H54 (cell line): Measurements from ENCODE around the gene MRPS35.
A peak's percentile ranks its signal among the peaks of the same experiment; 100 is the strongest.
"Not testable (repeated sequence)": the region's sequence is repeated elsewhere in the genome, so short reads cannot be mapped to it uniquely, and the experiment has no call there.

Experiments
- DNase-seq: peaks from one replicate; pipeline ENCODE4 v3.0.0; 2011; ENCODE audit warnings: low spot score, mixed read lengths; ENCODE audit not compliant: insufficient read length
- FAIRE-seq: peaks from 3 replicates; lab custom pipeline; 2011; peaks lifted over from hg19 to GRCh38; lab: Jason Lieb, UNC
- POLR2A ChIP-seq: IDR thresholded peaks from 2 replicates; pipeline ENCODE4 v1.6.1; 2011; ENCODE audit warnings: low read depth, mild to moderate bottlenecking, low read length

Gene MRPS35

GRCh38 chr12:27733052-27733656, 22.5 kb downstream of the MRPS35 start:
- no peak for DNase-seq
- FAIRE-seq, result peak; percentile 85

GRCh38 chr12:27733791-27734190, 23.2 kb downstream of the MRPS35 start:
- TF ChIP-seq POLR2A, result no peak
- DNase-seq (no peak), FAIRE-seq (no peak)

More at GRCh38 chr12:27733052-27733656, 22.5 kb downstream of the MRPS35 start:
- no peak for TF ChIP-seq POLR2A

- FAIRE-seq, DNase-seq: not testable (repeated sequence)
Measured at GRCh38 chr12:27734321-27734720, 23.7 kb downstream of the MRPS35 start.

- no peak for FAIRE-seq
- DNase-seq, result no peak
- TF ChIP-seq POLR2A, result no peak
Measured at GRCh38 chr12:27743601-27744000, 33.0 kb downstream of the MRPS35 start.

- FAIRE-seq, DNase-seq: not testable (repeated sequence)
Measured at GRCh38 chr12:27745734-27746133, 35.1 kb downstream of the MRPS35 start.

GRCh38 chr12:27747111-27747820, 36.6 kb downstream of the MRPS35 start:
- no peak for DNase-seq
- TF ChIP-seq POLR2A, result no peak
- FAIRE-seq, result peak; percentile 80

- DNase-seq (no peak), FAIRE-seq (no peak)
- no peak for TF ChIP-seq POLR2A
Measured at GRCh38 chr12:27751386-27752047, 40.9 kb downstream of the MRPS35 start.

- DNase-seq, result no peak
- no peak for TF ChIP-seq POLR2A
- no peak for FAIRE-seq
Measured at GRCh38 chr12:27754795-27755194, 44.2 kb downstream of the MRPS35 start.

- TF ChIP-seq POLR2A, result no peak
- no peak for FAIRE-seq
- no peak for DNase-seq
Measured at GRCh38 chr12:27756670-27757195, 46.1 kb downstream of the MRPS35 start.

- DNase-seq (no peak), FAIRE-seq (no peak)
- no peak for TF ChIP-seq POLR2A
Measured at GRCh38 chr12:27762757-27763156, 52.1 kb downstream of the MRPS35 start.

- DNase-seq (no peak), FAIRE-seq (no peak)
- TF ChIP-seq POLR2A, result no peak
Measured at GRCh38 chr12:27766587-27766986, 56.0 kb downstream of the MRPS35 start.

GRCh38 chr12:27769142-27769673, 58.6 kb downstream of the MRPS35 start:
- TF ChIP-seq POLR2A, result no peak
- FAIRE-seq (no peak), DNase-seq (no peak)

- DNase-seq, result no peak
- FAIRE-seq, result no peak
- TF ChIP-seq POLR2A, result no peak
Measured at GRCh38 chr12:27771481-27772327, 61.1 kb downstream of the MRPS35 start.
